ENCODE measurements around the gene KRTAP5-5.
"Not testable (repeated sequence)": the region's sequence is repeated elsewhere in the genome, so short reads cannot be mapped to it uniquely, and the experiment has no call there.

The KRTAP5-5 gene

GRCh38 chr11:1643146-1643690 lies 13.6 kb downstream of the KRTAP5-5 start:
- no peak for DNase-seq

DNA sequence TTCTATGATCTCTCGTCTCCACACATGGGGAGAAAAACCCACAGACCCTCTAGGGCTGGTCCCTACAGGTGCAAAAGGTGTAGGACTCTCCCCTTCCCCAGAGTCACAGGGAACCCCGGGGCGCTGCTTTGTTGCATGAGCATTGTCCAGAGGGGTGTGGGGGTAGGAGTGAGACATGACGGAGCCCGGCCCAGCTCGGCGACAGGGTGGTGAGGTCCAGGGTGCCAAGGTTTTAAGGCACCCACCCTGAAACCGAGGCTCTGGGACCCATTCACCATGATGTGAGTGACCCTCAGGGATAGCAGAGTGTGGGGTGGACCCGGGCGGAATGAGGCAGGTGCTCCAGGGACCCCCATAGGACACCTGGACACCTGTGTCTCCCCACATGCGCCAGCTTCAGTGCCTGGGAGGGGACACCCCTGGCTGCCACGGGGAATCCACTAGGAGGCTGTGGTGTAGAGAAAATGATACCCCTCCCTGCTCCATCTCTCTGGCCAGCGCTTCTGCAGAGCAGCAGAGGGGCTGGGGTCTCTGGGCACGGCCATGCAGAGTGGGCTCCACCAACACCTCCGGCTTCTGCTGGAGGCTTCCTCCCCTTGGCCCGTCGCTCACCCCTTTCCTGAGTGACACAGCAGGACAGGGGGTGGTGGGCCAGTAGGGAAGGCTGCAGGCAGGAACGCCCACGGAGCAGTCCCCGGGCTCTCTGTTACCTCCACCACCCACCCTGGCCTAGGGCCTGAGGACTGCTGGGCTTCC lies 15.2 kb downstream of the KRTAP5-5 start:
- no peak for DNase-seq

- no peak for DNase-seq
Measured at GRCh38 chr11:1645357-1645821, 15.8 kb downstream of the KRTAP5-5 start.

GRCh38 chr11:1646540-1646939 lies 17.0 kb downstream of the KRTAP5-5 start:
- DNase-seq: not testable (repeated sequence)

GRCh38 chr11:1647901-1648652 lies 18.5 kb downstream of the KRTAP5-5 start:
- no peak for DNase-seq

GRCh38 chr11:1648653-1649420 lies 19.3 kb downstream of the KRTAP5-5 start:
- DNase-seq: no peak

GRCh38 chr11:1650034-1650917 lies 20.7 kb downstream of the KRTAP5-5 start:
- no peak for DNase-seq

- DNase-seq: no peak
Measured at GRCh38 chr11:1650918-1651262, 21.3 kb downstream of the KRTAP5-5 start.

DNA sequence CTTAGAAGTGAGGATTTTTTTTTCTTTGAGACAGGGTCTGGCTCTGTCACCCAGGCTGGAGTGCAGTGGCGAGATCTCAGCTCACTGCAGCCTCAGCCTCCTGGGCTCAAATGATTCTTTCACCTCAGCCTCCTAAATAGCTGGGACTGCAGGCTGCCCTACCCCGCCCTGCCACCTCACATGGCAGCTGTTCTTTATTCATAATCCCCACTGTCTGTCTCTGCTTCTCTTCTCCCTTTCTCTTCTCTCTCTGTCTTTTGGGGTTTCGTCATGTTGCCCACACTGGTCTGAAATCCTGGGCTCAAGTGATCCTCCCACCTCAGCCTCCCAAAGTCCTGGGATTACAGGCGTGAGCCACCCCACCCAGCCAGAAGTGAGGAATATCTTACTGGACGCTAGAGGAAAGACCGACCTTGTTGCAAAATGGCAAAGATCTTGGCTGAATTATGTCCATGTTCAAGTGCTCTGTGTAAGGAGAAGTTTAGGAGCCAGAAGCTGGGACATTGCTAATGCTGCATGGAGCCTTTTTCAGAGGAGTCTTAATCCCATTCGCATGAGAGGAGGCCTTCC lies 21.9 kb downstream of the KRTAP5-5 start:
- no peak for DNase-seq

- DNase-seq: no peak
Measured at GRCh38 chr11:1652026-1652425, 22.5 kb downstream of the KRTAP5-5 start.

GRCh38 chr11:1652442-1652770 lies 22.8 kb downstream of the KRTAP5-5 start:
- DNase-seq: no peak

DNA sequence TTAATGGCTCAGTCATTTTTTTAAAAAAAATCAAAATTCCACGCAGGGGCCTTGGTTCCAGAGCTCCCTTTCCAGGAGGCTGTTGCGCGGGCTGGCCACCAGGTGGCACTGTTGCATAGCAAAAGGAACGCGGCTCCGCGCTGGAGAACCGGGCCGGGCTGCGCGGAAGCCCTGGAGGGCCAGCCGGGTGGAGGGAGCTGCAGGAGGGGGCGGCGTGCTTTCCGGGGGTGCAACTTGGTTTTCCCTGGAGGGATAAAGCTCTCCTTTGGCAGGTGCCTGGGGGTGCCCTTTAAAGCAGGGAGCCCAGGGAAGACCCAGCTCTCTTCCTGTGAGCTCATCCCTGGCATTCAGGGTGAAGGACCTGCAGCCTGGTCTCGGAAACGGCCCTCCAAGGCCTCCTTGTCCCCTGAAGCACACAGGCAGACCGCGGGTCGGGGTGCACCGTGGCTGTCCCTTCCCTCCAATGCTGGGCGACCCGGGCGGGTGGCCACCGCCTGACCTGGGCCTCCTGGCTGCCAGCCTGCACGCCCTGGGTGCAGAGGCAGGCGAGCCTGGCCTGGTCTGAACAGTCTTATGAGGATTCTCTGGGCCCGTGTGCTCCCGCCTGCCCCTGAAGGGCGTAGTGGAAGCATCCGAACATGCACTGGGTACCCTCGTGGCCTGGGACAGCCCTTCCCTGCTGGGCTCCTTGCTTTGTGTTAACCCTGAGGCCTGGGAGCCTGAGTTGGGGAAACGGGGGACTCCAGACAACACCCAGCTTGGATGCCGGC lies 23.4 kb downstream of the KRTAP5-5 start:
- peak; percentile 80 for DNase-seq

DNA sequence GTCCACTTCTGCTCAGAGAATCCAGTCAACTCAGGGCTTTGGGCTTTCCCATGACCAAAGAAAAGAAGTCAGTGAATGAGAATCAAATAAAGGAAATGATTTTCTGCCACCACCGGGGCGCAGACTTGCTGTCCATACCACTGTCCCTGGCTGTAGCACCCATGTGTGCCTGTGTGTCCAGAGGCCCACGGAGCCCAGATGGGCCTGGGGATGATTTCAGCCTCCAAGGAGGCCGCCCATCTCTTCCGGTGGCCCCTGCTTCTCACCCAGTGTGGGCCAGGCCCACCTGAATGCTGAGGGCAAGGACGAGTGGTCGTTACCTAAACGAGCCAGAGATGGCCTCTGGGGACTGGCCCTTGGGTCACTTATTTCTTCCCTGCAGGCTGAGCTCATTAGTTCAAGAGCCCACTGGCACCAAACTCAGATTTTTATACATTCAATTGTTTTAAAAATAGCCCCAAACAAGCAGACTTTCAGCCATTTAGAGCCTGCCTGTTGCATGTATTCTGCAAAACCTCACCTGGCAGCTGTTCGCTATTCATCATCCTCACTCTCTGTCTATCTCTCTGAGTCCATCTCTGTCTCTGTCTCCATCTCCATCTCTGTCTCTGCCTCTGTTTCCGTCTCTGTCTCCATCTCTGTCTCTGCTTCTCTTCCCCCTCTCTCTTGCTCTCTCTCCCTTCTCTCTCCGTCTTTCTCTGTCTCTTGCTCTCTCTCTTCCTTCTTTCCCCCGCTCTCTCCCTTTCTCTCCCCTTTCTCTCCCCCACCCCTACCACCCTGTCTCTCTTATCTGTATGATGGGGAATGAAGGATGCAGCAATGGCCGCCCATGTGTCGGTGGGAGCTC lies 24.2 kb downstream of the KRTAP5-5 start:
- no peak for DNase-seq

DNA sequence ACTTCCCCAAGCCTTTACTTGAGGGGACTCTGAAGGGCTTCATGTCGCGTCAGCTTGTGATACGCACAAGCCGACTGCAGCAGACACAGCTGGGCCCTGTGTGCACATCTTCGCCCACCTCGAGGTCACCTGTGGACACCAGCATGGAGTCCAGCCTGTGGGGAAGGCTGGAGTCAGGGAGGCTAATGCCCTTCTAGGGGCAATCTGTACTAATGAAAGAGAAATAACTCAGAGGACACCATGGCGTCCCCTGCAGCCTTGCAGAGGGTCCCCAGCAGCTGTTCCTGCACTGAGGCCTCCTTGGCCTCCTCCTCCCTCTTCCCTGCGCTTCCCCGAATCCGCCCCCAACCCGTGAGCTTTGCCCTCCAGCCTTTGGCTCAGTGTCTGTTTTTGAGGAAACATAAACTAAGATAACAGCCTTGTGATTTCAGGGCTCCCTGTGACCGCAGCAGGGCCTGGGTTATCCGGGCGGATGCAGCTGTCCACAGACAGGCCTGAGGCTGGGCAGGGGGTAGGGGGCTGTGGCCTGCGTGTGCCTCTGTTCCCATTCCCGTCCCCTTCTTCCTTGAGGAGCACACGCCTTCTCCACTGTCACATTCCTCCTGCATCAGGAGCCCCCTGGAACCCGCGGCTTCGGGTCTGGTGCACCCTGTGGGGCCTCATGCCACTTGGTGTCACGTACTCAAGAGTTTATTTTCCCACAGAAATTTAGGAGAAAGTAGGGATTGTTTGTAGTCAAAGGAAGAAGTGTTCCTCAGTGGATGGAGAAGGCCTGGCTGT lies 25.0 kb downstream of the KRTAP5-5 start:
- DNase-seq: no peak

GRCh38 chr11:1655168-1656060 lies 25.8 kb downstream of the KRTAP5-5 start:
- DNase-seq: no peak

DNA sequence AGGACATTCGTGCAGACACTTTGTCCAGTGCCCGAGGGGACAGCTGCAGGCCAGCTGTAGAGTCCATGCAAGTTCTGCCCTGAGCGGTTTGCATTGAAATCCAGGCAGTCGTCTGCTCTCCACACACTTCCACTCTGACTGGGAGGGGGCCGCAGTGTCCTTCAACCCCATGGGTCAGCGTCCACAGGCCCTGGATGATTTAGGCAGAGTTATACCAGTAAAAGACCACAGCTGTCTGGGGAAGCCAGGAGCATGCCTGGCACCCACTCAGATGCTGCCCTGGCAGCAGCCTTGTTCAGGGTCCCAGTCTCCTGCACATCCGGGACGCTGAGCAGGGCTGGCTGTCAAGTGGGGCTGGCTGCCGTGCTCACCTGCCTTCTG lies 26.5 kb downstream of the KRTAP5-5 start:
- DNase-seq: no peak

DNA sequence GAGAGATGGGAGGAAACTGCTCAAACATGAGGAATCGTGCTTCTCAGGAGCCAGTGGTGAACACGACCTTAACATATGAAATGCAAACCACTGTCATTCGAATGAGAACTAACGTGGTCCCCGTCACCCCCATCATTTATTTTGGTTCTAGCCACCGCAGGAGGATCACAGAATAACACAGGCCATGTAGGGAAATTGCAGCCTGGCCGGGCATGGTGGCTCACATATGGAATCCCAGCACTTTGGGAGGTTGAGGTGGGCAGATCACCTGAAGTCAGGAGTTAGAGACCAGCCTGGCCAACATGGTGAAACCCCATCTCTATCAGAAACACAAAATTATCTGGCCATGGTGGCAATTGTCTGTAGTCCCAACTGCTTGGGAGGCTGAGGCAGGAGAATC lies 27.1 kb downstream of the KRTAP5-5 start:
- DNase-seq: no peak

- peak; percentile 19 for DNase-seq
Measured at GRCh38 chr11:1659506-1659905, 29.9 kb downstream of the KRTAP5-5 start.
